Osteocyte (in vitro differentiated cells): Measurements from ENCODE around the gene PGGT1B. TPM values are rescaled to one million over a fixed set of nuclear protein-coding genes. Genes with fewer than 3 reads are reported as not detected.

ENCODE experiments used
- DNase-seq: peaks from one replicate; pipeline ENCODE4 v3.0.0; 2021; ENCODE audit warnings: mixed read lengths; ENCODE audit not compliant: unreplicated experiment; ENCODE audit errors: extremely low spot score
- H3K27ac Mint-ChIP-seq: one replicate; pipeline ENCODE4 v1.8.0; 2021; ENCODE audit warnings: mild to moderate bottlenecking, mixed read lengths; ENCODE audit not compliant: unreplicated experiment
- H3K27me3 Mint-ChIP-seq: one replicate; pipeline ENCODE4 v1.8.0; 2021; ENCODE audit warnings: mixed read lengths; ENCODE audit not compliant: unreplicated experiment
- H3K36me3 Mint-ChIP-seq: one replicate; pipeline ENCODE4 v1.8.0; 2021; ENCODE audit warnings: mixed read lengths; ENCODE audit not compliant: unreplicated experiment
- H3K4me1 Mint-ChIP-seq: one replicate; pipeline ENCODE4 v1.8.0; 2021; ENCODE audit warnings: mixed read lengths; ENCODE audit not compliant: unreplicated experiment
- H3K4me3 Mint-ChIP-seq: one replicate; pipeline ENCODE4 v1.8.0; 2021; ENCODE audit warnings: mild to moderate bottlenecking, moderate library complexity, mixed read lengths; ENCODE audit not compliant: unreplicated experiment
- H3K9me3 Mint-ChIP-seq: one replicate; pipeline ENCODE4 v1.8.0; 2021; ENCODE audit warnings: mixed read lengths; ENCODE audit not compliant: unreplicated experiment
- CTCF ChIP-seq: fragments of 200-600 bp; sonication (generic); IDR thresholded peaks from 2 replicates; pipeline ENCODE4 v1.5.0; 2021; ENCODE audit warnings: antibody characterized with exemption, mild to moderate bottlenecking, moderate library complexity
- total RNA-seq: library from RNA; stranded (reverse); gene quantifications from 2 replicates; pipeline ENCODE4 v1.2.1, GENCODE V29; 2021

PGGT1B gene
- total RNA-seq, 1 donor from 2014 or later, result 42.6 TPM

GRCh38 chr5:115179394-115180164 is 83.1 kb downstream of the PGGT1B start:
- Mint-ChIP-seq H3K36me3 (peaks cover 7% of the 10 kb centered on the region), H3K27ac (peak overlapping the region; percentile 77), H3K4me1 (peaks cover 13% of the 10 kb centered on the region), H3K4me3 (peak overlapping the region; percentile 88), H3K27me3 (peaks cover 73% of the 10 kb centered on the region), H3K9me3 (no peaks in the 10 kb centered on the region)
- no peak for DNase-seq
- no peak for TF ChIP-seq CTCF

GRCh38 chr5:115179030-115179393 is 83.7 kb downstream of the PGGT1B start:
- peaks cover 13% of the 10 kb centered on the region for H3K4me1 Mint-ChIP-seq
- no peak overlapping the region for H3K27ac Mint-ChIP-seq
- no peak for DNase-seq
- no peaks in the 10 kb centered on the region for H3K9me3 Mint-ChIP-seq
- TF ChIP-seq CTCF, result no peak
- H3K4me3 Mint-ChIP-seq, result peak overlapping the region; percentile 88
- peaks cover 70% of the 10 kb centered on the region for H3K27me3 Mint-ChIP-seq
- peaks cover 4% of the 10 kb centered on the region for H3K36me3 Mint-ChIP-seq

GRCh38 chr5:115170929-115171510 is 91.7 kb downstream of the PGGT1B start:
- TF ChIP-seq CTCF, result no peak
- Mint-ChIP-seq H3K9me3 (no peaks in the 10 kb centered on the region), H3K4me1 (peaks cover 13% of the 10 kb centered on the region), H3K27ac (no peak overlapping the region), H3K27me3 (peaks cover 30% of the 10 kb centered on the region), H3K4me3 (peak overlapping the region; percentile 77), H3K36me3 (no peaks in the 10 kb centered on the region)
- DNase-seq, result no peak

GRCh38 chr5:115170134-115170928 is 92.3 kb downstream of the PGGT1B start:
- no peaks in the 10 kb centered on the region for H3K36me3 Mint-ChIP-seq

More at GRCh38 chr5:115170134-115170928, 92.3 kb downstream of the PGGT1B start:
- no peak for TF ChIP-seq CTCF
- Mint-ChIP-seq H3K27me3 (peaks cover 30% of the 10 kb centered on the region), H3K4me1 (peaks cover 13% of the 10 kb centered on the region), H3K9me3 (no peaks in the 10 kb centered on the region), H3K4me3 (peak overlapping the region; percentile 85), H3K27ac (no peak overlapping the region)
- DNase-seq, result no peak
